Fibroblast of villous mesenchyme (primary cell): ENCODE data around the gene HNRNPH1. TPM values are rescaled to one million over a fixed set of nuclear protein-coding genes. Genes with fewer than 3 reads are reported as not detected.

ENCODE experiments used
- DNase-seq: peaks from one replicate; pipeline ENCODE4 v3.0.0-alpha.2; 2010; ENCODE audit warnings: low read depth
- H3K4me3 ChIP-seq: 2 replicates; pipeline ENCODE4 v1.5.1; 2011; ENCODE audit warnings: low read depth, mild to moderate bottlenecking, low read length
- CTCF ChIP-seq: IDR thresholded peaks from 2 replicates; pipeline ENCODE4 v1.5.1; 2012; ENCODE audit warnings: low read depth, mild to moderate bottlenecking, low read length; ENCODE audit not compliant: insufficient read depth
- small RNA-seq: library from RNA; depleted of rRNA; stranded (forward); fragments of <200 nt; gene quantifications from one replicate; pipeline ENCODE3, GENCODE V24; 2012
- total RNA-seq: library from RNA; depleted of rRNA; stranded (reverse); fragments of >200 nt; gene quantifications from 2 replicates; pipeline ENCODE4 v1.2.3, GENCODE V29; 2012

The HNRNPH1 gene
- total RNA-seq, 1 donor: 562 TPM

GRCh38 chr5:179577286-179577960 is 46.0 kb downstream of the HNRNPH1 start:
- no peak for TF ChIP-seq CTCF
- H3K4me3 ChIP-seq: no peak overlapping the region
- no peak for DNase-seq

GRCh38 chr5:179572386-179572785 is 51.1 kb downstream of the HNRNPH1 start:
- no peak for DNase-seq
- no peak for TF ChIP-seq CTCF
- no peak overlapping the region for H3K4me3 ChIP-seq

GRCh38 chr5:179568721-179569120 is 54.8 kb downstream of the HNRNPH1 start:
- H3K4me3 ChIP-seq: no peak overlapping the region
- TF ChIP-seq CTCF: no peak
- no peak for DNase-seq

GRCh38 chr5:179564526-179564925 is 58.9 kb downstream of the HNRNPH1 start:
- TF ChIP-seq CTCF: no peak
- no peak overlapping the region for H3K4me3 ChIP-seq

More at GRCh38 chr5:179564526-179564925, 58.9 kb downstream of the HNRNPH1 start:
- no peak for DNase-seq

Small RNA genes lying within 50 kb of the gene (small RNA-seq; reads per million reads assigned to genes)
- gene RF00017: not detected

Other genes with a start within 250 kb of the HNRNPH1 start
- gene RUFY1, start 73.1 kb downstream of the HNRNPH1 start, total RNA-seq: 42.5 and 54.0 TPM in 2 replicates
- 0.32 TPM in 1 of 2 replicates, not detected in the other for gene CBY3, start 57.4 kb upstream of the HNRNPH1 start, total RNA-seq
- 628 and 886 TPM in 2 replicates for gene CANX, start 75.3 kb upstream of the HNRNPH1 start, total RNA-seq
- gene MAML1, start 109.2 kb upstream of the HNRNPH1 start, total RNA-seq: 12.1 and 13.9 TPM in 2 replicates
- 0.43 TPM in 1 of 2 replicates, not detected in the other for gene LTC4S, start 170.3 kb upstream of the HNRNPH1 start, total RNA-seq
- 83.8 and 102 TPM in 2 replicates for gene MGAT4B, start 183.2 kb upstream of the HNRNPH1 start, total RNA-seq
- 752 and 892 TPM in 2 replicates for gene SQSTM1, start 197.2 kb upstream of the HNRNPH1 start, total RNA-seq
- 9.0 and 13.0 TPM in 2 replicates for gene MRNIP, start 235.1 kb upstream of the HNRNPH1 start, total RNA-seq